Dermis microvascular lymphatic vessel endothelial cell (primary cell): ENCODE results near the gene ERBB4. TPM values are rescaled to one million over a fixed set of nuclear protein-coding genes. Genes with fewer than 3 reads are reported as not detected.

Source experiments
- DNase-seq, 2 donors: peaks; one replicate each; pipeline versions ENCODE4 v3.0.0 to v3.0.0-alpha.2; 2010; ENCODE audit warnings: low read depth in 2 of 2
- total RNA-seq: library from RNA; depleted of rRNA; stranded (reverse); fragments of >200 nt; gene quantifications from 2 replicates; pipeline ENCODE4 v1.2.1, GENCODE V29; 2014

ERBB4 gene
- total RNA-seq, 1 donor from 2014 or later: not detected

DNA sequence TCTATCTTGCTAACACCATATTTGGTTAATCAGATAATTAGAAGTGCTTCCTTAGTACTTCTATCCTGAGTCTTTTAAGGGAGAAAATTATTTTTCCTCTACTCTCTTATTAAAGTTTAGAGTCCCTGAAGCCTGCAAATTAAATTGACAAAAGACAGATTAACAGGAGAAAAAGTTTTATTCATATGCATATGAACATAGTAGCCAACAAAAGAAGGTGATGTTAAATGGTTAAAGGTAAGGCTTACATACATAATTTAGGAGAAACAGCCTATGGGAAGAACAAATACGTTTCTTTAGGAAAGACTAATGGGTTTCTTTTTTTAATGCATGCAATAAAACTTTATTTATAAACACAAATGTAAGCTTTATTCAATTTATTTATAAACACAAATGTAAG, 1177.2 kb downstream of the ERBB4 start:
- DNase-seq: no peak

- no peak for DNase-seq
Measured at GRCh38 chr2:211359347-211359746, 1179.3 kb downstream of the ERBB4 start.

DNA sequence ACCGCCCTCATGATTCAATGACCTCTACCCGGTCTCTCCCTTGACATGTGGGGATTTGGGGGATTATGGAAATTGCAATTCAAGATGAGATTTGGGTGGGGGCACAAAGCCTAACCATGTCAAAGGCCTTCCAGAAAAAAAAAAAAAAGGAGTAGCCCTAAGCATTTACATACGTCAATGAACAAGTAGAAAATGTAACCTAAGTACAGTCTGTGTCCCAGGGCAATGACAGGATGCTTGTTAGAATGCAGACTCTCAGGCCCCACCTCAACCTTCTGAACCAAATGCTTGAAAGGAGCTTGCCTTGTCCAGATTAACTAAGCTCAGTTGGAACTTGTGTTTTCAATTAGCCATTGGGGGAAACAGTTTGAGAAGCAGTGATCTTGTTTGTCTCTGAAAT, 1180.1 kb downstream of the ERBB4 start:
- DNase-seq: no peak

GRCh38 chr2:211354481-211354880, 1184.1 kb downstream of the ERBB4 start:
- DNase-seq: no peak

- DNase-seq: no peak
Measured at GRCh38 chr2:211351987-211352386, 1186.6 kb downstream of the ERBB4 start.

DNA sequence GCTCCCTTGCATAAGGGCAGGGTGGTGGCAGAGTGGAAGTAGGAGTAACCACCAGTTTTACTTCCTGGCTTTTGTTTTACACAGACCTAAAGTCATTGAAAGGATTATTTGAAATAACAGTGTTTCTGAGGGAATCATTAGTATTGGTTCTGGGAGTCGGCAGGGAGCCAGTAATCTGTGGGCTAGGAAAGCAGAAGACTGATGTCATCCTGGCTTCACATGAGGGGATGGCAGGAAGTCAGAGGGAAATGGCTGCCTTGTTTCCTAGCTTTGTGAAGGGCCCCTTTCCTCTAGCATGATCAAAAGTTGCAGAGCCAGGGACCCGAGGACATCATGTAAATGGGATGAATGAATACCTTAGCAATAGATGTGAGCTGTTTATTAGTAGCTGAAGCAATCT, 1189.6 kb downstream of the ERBB4 start:
- no peak for DNase-seq

GRCh38 chr2:211347328-211347727, 1191.3 kb downstream of the ERBB4 start:
- no peak for DNase-seq

GRCh38 chr2:211344289-211344688, 1194.3 kb downstream of the ERBB4 start:
- DNase-seq: no peak

GRCh38 chr2:211333377-211333776, 1205.2 kb downstream of the ERBB4 start:
- DNase-seq: no peak

DNA sequence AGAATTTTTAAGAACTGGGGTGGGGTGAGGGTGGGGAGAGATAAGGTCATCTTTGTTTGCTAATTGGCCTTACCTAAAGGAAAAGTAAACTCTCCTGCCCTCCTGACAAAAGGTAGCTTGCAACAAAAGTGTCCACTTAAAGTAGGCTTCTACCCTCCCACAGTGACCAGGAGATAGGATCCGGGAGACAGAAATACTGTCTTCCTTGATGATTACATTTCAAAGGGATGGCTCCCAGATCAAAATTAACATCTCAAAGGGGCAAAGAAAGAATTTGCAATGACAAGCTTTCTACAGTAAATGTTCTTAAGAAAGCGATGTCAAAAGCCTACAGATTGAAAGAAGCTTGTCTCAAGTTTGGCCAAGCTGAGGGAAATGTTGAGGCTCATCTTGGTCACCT, 1206.9 kb downstream of the ERBB4 start:
- DNase-seq: no peak

DNA sequence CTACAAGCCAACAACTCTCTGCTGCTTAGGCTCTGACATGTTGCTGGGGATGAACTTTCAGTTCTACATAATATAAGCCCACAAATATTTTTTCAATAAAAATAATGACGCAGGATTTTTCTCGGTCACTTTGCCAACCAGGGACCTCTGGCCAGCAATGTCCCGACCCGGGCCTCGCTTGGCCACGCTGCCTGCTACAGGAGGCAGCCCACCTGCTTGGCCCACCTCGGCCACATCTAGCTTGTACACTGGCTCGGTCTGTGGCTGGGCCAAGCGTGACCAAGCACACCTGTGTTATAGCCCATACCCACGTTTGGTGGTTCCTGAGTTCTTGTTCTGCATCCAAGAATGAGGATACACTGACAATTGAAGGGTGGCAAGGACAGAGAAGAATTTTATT, 1208.7 kb downstream of the ERBB4 start:
- no peak for DNase-seq

- DNase-seq: no peak
Measured at GRCh38 chr2:211329421-211329820, 1209.2 kb downstream of the ERBB4 start.

DNA sequence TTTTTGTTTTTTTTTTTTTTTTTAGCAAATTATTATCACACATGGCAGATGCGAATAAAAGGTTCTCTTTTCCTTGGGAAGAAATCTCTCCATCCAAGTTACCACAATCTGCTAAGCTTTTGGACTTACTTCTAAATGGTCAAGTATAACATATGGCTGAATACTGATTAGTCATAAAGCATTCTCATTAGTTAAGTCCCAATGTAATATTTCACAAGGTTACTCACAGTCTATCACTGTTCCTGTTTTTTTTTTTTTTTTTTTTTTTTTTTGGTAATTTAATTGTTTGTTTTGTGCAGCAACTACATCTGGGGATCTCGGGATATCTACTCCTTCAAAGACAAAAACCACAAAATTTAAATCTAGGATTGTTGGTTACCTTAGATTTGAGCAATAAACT, 1210.5 kb downstream of the ERBB4 start:
- no peak for DNase-seq
